ENCODE data around the gene TOX2. TPM values are rescaled to one million over a fixed set of nuclear protein-coding genes. Genes with fewer than 3 reads are reported as not detected.

TOX2 gene
- total and polyA plus RNA-seq, 2 of the 4 experiments (the other 2 are of a cell fraction) = 1.3 to 17.5 TPM

- no peak overlapping the region for H3K4me3 ChIP-seq (ENCODE audit: insufficient read depth, low read depth, low read length)
- WGBS, 2 experiments (ENCODE audit: extremely low coverage in 2 of 2, insufficient read length in 1 of 2) = 43% methylated on average over 38 of the region's 76 CpGs; no CpG with 5 or more reads in 1 of the 2 experiments
- POLR2A ChIA-PET (ENCODE audit: unreplicated experiment) = no interaction called here
- H3K18ac ChIP-seq (ENCODE audit: low read depth, low read length) = no peak overlapping the region
- peak overlapping the region; percentile 78 for H2AFZ ChIP-seq (replicated peaks; ENCODE audit: low read length, poor library complexity)
- H3K9ac ChIP-seq (ENCODE audit: low read depth, low read length) = no peak overlapping the region
- no peak overlapping the region for H3K14ac ChIP-seq (replicated peaks; ENCODE audit: low read depth, low read length)
- H4K5ac ChIP-seq (ENCODE audit: low read depth, low read length) = no peak overlapping the region
- peak overlapping the region; percentile 31; the same call in 1 of the 2 replicates for H2AK5ac ChIP-seq (ENCODE audit: low read depth, low read length)
- no peak overlapping the region for H3K56ac ChIP-seq (ENCODE audit: extremely low read depth, insufficient read depth, low read length)
- no peaks in the 10 kb centered on the region; a peak in 1 of 4 replicates for H3K79me1 ChIP-seq (ENCODE audit: low read depth in 1 of 2, low read length in 2 of 2)
- no peaks in the 10 kb centered on the region; the same call in 1 of the 2 replicates for H3K9me1 ChIP-seq (ENCODE audit: insufficient read depth, low read length)
- H3K4ac ChIP-seq (ENCODE audit: low read depth, low read length) = no peak overlapping the region
- dilution Hi-C loops (cut with HindIII; ENCODE audit: low sequenced_read_pairs, unreplicated experiment) (no loop called here), intact Hi-C loops (cut with micrococcal nuclease) (loop anchor here (1.0 to 5.0 kb wide), 5 partner anchors 74 to 346 kb away; partner anchors contain the start of genes FITM2 and OSER1), in situ Hi-C loops (cut with MboI; ENCODE audit: low sequenced_read_pairs) (loop anchor here (5.0 kb wide), 2 partner anchors 71 to 196 kb away; partner anchors contain the start of genes FITM2 and JPH2)
- H4K91ac ChIP-seq (ENCODE audit: insufficient read depth, low read depth, low read length) = no peak overlapping the region
- peaks cover 1% of the 10 kb centered on the region; the same call in 1 of the 2 replicates for H3K4me1 ChIP-seq (ENCODE audit: control insufficient read depth, insufficient read depth, low read length)
- no TSS peak for BruUV-seq (replicated peaks)
- H4K8ac ChIP-seq (ENCODE audit: low read depth in 2 of 2, low read length in 2 of 2) = no peak overlapping the region; a peak in 1 of 4 replicates
- H2BK15ac ChIP-seq (ENCODE audit: low read depth, low read length) = no peak overlapping the region
- no peak overlapping the region for H3K27ac ChIP-seq (ENCODE audit: insufficient read depth, low read length)
- CTCF ChIA-PET = interaction anchor here (0.6 to 5.6 kb wide), 7 partner anchors 8 to 493 kb away, joined by 3 to 67 read pairs (median 3); partner anchors contain the start of gene JPH2
- H2BK5ac ChIP-seq (ENCODE audit: low read depth, low read length, poor library complexity, severe bottlenecking) = no peak overlapping the region
- no peaks in the 10 kb centered on the region for H3K9me3 ChIP-seq (ENCODE audit: control insufficient read depth, insufficient read depth, low read length)
- TF ChIP-seq CTCF (conservative IDR thresholded peaks at IDR 0.05; ENCODE audit: low read depth, low read length) = no peak
- TF ChIP-seq CEBPB (IDR thresholded peaks at IDR 0.05; ENCODE audit: low read depth, low read length) = no peak
- no peak for TF ChIP-seq RCOR1 (IDR thresholded peaks at IDR 0.05; ENCODE audit: insufficient replicate concordance, low read length)
- TF ChIP-seq SMC3 (IDR thresholded peaks at IDR 0.05; ENCODE audit: low read depth, low read length) = no peak
- no peak for TF ChIP-seq BHLHE40 (IDR thresholded peaks at IDR 0.05; ENCODE audit: low read depth, low read length)
- TF ChIP-seq MXI1 (IDR thresholded peaks at IDR 0.05; ENCODE audit: borderline replicate concordance, low read depth, low read length) = no peak
- no peak for TF ChIP-seq CHD1 (IDR thresholded peaks at IDR 0.05; ENCODE audit: low read depth, low read length)
- TF ChIP-seq MAFK (IDR thresholded peaks at IDR 0.05; ENCODE audit: low read depth, low read length) = no peak
- H3K36me3 ChIP-seq (ENCODE audit: control insufficient read depth, insufficient read depth, low read length) = no peaks in the 10 kb centered on the region
- no peak overlapping the region for H3K4me2 ChIP-seq (ENCODE audit: low read depth, low read length)
- H2BK120ac ChIP-seq (ENCODE audit: low read depth, low read length) = no peak overlapping the region
- H2AK9ac ChIP-seq (replicated peaks; ENCODE audit: low read depth, low read length, poor library complexity) = peak overlapping the region; percentile 53
- ATAC-seq (ENCODE audit: low read depth) (peak; percentile 6; the same call in 1 of the 2 replicates), DNase-seq (no peak)
- no peaks in the 10 kb centered on the region for H4K20me1 ChIP-seq (ENCODE audit: insufficient read depth, low read length)
- no peak overlapping the region for H2BK20ac ChIP-seq (ENCODE audit: low read depth, low read length)
- no peak overlapping the region for H3K23ac ChIP-seq (ENCODE audit: low read depth, low read length)
- peaks cover 1% of the 10 kb centered on the region; the same call in 1 of the 2 replicates for H3K27me3 ChIP-seq (ENCODE audit: control insufficient read depth, insufficient read depth, low read length)
Observed at GRCh38 chr20:44115762-44116644, 201.4 kb downstream of the TOX2 start.

Measured in IMR-90 (cell line).